Heart right ventricle (tissue), 16 donors: ENCODE results near the gene AGRP. TPM values are rescaled to one million over a fixed set of nuclear protein-coding genes. Genes with fewer than 3 reads are reported as not detected.

Experiments used
- ATAC-seq, 8 donors: fragments of 200-7000 bp; cut with Tn5 transposase; one replicate each; pipeline ENCODE4 v1.9.1; 2020; ENCODE audit warnings: mild to moderate bottlenecking in 8 of 8, moderate library complexity in 8 of 8, moderate number of reproducible peaks in 1 of 8
- DNase-seq, 2 donors: peaks; one replicate each; pipeline ENCODE4 v3.0.0-alpha.2; 2020
- H3K27ac ChIP-seq, 10 donors: fragments of 200-600 bp; sonication (generic) in 2 of 10; one replicate each; pipeline versions ENCODE4 v1.5.0 to v1.8.0; 2020 to 2022; ENCODE audit warnings: mild to moderate bottlenecking in 3 of 10
- H3K27me3 ChIP-seq, 7 donors: fragments of 200-600 bp; one replicate each; pipeline ENCODE4 v1.8.0; 2021 to 2022; ENCODE audit warnings: mild to moderate bottlenecking in 2 of 7
- H3K36me3 ChIP-seq, 9 donors: fragments of 200-600 bp; sonication (generic) in 1 of 9; one replicate each; pipeline versions ENCODE4 v1.5.0 to v1.8.0; 2020 to 2022; ENCODE audit warnings: mild to moderate bottlenecking in 2 of 9
- H3K4me1 ChIP-seq, 9 donors: fragments of 200-600 bp; sonication (generic) in 1 of 9; one replicate each; pipeline versions ENCODE4 v1.5.0 to v1.8.0; 2020 to 2022; ENCODE audit warnings: mild to moderate bottlenecking in 4 of 9
- H3K4me3 ChIP-seq, 10 donors: fragments of 200-600 bp; sonication (generic) in 2 of 10; one replicate each; pipeline versions ENCODE4 v1.5.0 to v1.8.0; 2020 to 2022; ENCODE audit warnings: mild to moderate bottlenecking in 7 of 10, moderate library complexity in 2 of 10
- H3K9me3 ChIP-seq, 11 donors: fragments of 200-600 bp in 10 of 11; sonication (generic) in 2 of 11; one replicate each; pipeline versions ENCODE4 v1.5.0 to v1.8.0; 2013 to 2022; ENCODE audit warnings: mild to moderate bottlenecking in 2 of 11, control low read depth in 1 of 11, moderate library complexity in 1 of 11
- WGBS, 2 donors: extraction: QIAGEN DNeasy Blood & Tissue Kit; methylation state at CpG; one replicate each; pipeline ENCODE4 v1.1.7; 2013; ENCODE audit warnings: inconsistent platforms in 1 of 2; 5-methylcytosine and 5-hydroxymethylcytosine counted together
- intact Hi-C, 10 donors: fragments of 100-400 bp; cut with DNase I; formaldehyde crosslinking; loops; one replicate each; pipeline versions ENCODE4 v1.11.1 to v1.14.2; 2022
- long read RNA-seq, 3 donors: library from polyadenylated mRNA; unstranded; transcript quantifications; one replicate each; pipeline ENCODE4 v2.0.0, GENCODE V29; 2020 to 2021
- polyA plus RNA-seq, 2 donors: library from polyadenylated mRNA; stranded (reverse); fragments of 200-250 nt; gene quantifications; one replicate each; pipeline ENCODE4 v1.2.3, GENCODE V29; 2013
- total RNA-seq, 10 donors: library from RNA; stranded (reverse); fragmentation: NEBNext Ultra II Directional in 3 of 10; extraction: Animal tissue kit (Norgen Biotek cat#: 25700) in 3 of 10; gene quantifications; one replicate each; pipeline versions ENCODE4 v1.2.1 to v1.2.4, GENCODE V29; 2021 to 2023
- TF ChIP-seq, protein P1 (sequence below), 9 donors: fragments of 200-600 bp; sonication (generic) in 2 of 9; IDR thresholded peaks; one replicate each; pipeline versions ENCODE4 v1.5.0 to v1.8.0; 2021 to 2022; ENCODE audit warnings: antibody characterized with exemption in 9 of 9, mild to moderate bottlenecking in 5 of 9, moderate library complexity in 1 of 9
- donor health status: Arrhythmogenic right ventricular cardiomyopathy.
- donor health status: ischemic (EF 13 %, LVEDD 7.1; RV severe dilation, severe dysfunction).
- donor health status: healthy with polysubstance abuse.
- donor health status: DM: no; HTN: yes; CAD: no.
- donor health status: DM: no; HTN: no; CAD: no.
- donor health status: ischemic (EF 25% LVEDD 6.9; RV normal size, moderate dysfunction).
- donor health status: ischemic (EF 25% LVEDD 5.7; RV mildly dilated, moderate dysfunction).
- donor health status: healthy.
- donor health status: DM: yes; HTN: yes; CAD: no.
- donor health status: Ischemic cardiomyopathy.
- donor health status: ischemic (EF 35%, LVEDD 5.7; RV mildly dilated, moderate dysfunction).
- donor health status: nonischemic (EF 11% LVEDD 7.7; RV severe dilation, severe dysfunction).
- donor health status: DM: yes; HTN: yes; CAD: no.
- donor health status: PGD.
- donor health status: ischemic (EF 29% LVEDD 5.4; RV normal size, mild dysfunction).
- donor health status: nonischemic (EF 23%, LVEDD 6.1; RV moderate dilation, normal function).

AGRP gene, protein sequence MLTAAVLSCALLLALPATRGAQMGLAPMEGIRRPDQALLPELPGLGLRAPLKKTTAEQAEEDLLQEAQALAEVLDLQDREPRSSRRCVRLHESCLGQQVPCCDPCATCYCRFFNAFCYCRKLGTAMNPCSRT
- total RNA-seq: not detected
- under 1 TPM in 1 of 2 donors, not detected in 1; 0.10 TPM for polyA plus RNA-seq
- long read RNA-seq, donor 1: 0 reads
- long read RNA-seq, donor 2: 0 reads
- long read RNA-seq, donor 3: 0 reads

DNA sequence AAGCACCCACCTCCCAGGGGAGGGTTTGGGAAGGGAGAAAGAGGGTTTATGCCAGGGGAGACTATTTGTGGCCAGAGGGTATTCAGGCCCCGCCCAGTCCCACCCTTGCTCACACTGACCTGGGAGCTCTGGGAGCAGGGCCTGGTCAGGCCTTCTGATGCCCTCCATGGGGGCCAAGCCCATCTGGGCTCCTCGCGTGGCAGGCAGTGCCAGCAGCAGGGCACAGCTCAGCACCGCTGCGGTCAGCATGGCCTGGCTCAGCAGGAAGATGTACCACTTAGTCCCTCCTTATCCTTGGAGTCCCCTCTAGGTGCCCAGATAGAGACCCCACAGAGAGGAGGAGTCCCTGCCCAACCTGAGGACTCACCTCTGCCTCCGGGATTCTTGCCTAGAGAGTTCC is at the start of gene AGRP:
Gene AGRP, minus strand, starts transcription at position 398 of the 400 bp plus-strand sequence. Its CDS starts 149 bp downstream, at position 249.
- no peak for DNase-seq
- peak within 1 kb of the TSS in 5 of 10 donors; percentile 70 to 99 (median 92) for H3K4me3 ChIP-seq

DNA sequence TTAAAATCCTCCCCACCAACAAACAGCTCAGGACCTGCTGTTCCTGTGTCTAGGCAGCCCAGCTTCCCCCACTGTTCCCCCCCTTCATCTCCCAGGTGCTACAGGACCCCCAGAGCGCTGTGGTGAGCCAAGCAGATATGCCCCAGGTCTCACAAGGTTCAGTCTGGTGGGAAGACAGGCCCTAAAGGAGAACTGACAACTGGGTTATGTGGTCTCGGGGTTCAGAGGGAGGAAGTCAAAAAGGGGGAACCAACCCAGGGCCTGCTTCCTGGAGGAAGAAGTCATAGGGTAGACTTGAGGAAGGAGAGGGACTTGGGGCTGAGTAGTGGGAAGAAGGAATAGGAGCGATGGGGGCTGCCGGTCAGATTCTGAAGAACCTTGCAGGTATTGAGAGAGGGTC is 47.9 kb upstream of the AGRP start:
- Histone ChIP-seq H3K36me3 (peaks cover 0 to 12% (median 0%) of the 10 kb centered on the region in 9 donors), H3K4me1 (peaks cover 13 to 87% (median 59%) of the 10 kb centered on the region in 9 donors)
- DNase-seq: peak in 1 of 2 donors; percentile 45

More for the DNA sequence above, at the start of gene AGRP:
- 95% methylated on average over 6 of the region's 6 CpGs for WGBS, 2 donors
- ATAC-seq: no peak
- TF ChIP-seq, protein P1, sequence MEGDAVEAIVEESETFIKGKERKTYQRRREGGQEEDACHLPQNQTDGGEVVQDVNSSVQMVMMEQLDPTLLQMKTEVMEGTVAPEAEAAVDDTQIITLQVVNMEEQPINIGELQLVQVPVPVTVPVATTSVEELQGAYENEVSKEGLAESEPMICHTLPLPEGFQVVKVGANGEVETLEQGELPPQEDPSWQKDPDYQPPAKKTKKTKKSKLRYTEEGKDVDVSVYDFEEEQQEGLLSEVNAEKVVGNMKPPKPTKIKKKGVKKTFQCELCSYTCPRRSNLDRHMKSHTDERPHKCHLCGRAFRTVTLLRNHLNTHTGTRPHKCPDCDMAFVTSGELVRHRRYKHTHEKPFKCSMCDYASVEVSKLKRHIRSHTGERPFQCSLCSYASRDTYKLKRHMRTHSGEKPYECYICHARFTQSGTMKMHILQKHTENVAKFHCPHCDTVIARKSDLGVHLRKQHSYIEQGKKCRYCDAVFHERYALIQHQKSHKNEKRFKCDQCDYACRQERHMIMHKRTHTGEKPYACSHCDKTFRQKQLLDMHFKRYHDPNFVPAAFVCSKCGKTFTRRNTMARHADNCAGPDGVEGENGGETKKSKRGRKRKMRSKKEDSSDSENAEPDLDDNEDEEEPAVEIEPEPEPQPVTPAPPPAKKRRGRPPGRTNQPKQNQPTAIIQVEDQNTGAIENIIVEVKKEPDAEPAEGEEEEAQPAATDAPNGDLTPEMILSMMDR (IDR thresholded peaks at IDR 0.05): no peak
- intact Hi-C loops: loop anchor here in 1 of 10 donors (5.0 kb wide), 1 partner anchor 39 kb away; no protein-coding TSS in a partner anchor
- Histone ChIP-seq H3K27me3 (no peaks in the 10 kb centered on the region), H3K4me1 (peaks cover 4 to 65% (median 41%) of the 10 kb centered on the region in 9 donors), H3K36me3 (peaks cover 0 to 26% (median 11%) of the 10 kb centered on the region in 9 donors), H3K9me3 (no peaks in the 10 kb centered on the region), H3K27ac (peak within 1 kb of the TSS in 8 of 10 donors; percentile 71 to 96 (median 88))

DNA sequence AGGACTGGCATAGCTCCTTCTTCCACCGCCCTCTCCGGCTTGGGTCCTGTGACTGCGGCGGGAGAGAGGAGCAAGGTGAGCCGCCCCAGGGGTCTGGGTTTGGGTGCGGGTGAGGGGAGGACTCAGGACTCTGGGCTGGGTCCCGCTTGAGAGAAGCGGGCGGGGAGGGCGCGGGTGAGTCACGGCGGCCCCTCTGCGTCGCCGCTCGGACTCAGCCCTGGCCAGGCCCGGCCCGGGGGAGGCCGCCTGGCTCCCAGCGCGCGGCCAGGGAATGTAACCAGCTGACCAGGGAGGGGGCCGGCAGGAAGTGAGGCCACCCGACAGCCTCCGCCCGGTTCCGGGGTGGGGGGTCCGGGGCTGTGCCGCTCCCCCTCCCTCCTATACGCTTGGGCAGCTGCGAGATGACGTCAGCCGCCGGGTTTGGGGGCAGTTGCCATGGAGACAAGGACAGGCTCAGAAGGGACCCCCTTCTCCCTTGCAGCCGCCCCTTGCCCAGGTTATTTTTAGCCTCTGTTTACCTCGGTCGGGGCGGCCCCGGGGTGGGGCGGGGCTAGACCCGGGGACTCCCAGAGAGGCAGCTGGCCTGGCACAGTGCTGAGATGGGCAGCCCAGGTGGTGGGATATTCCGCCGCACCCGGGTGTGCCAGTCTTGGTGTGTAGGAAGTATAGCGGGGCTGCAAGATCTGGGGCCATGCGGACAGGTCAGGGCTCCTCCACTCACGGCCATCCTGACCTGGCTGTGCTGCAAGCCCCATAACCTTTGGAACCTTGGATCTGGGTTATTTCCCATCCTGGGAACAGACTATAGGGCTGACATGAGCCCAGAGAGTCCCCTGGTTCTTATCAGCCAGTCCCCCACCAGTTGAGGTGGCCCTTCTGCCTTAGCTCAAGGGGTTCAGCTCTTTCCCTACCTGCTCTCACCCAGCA is 46.9 kb upstream of the AGRP start:
- Histone ChIP-seq H3K36me3 (peaks cover 0 to 10% (median 0%) of the 10 kb centered on the region in 9 donors), H3K27ac (peak overlapping the region; percentile 94 to 100 (median 98)), H3K27me3 (no peaks in the 10 kb centered on the region), H3K4me3 (peak overlapping the region; percentile 77 to 99 (median 95)), H3K4me1 (peaks cover 13 to 86% (median 57%) of the 10 kb centered on the region in 9 donors), H3K9me3 (no peaks in the 10 kb centered on the region)
- peak; percentile 85 to 86 for DNase-seq
- 2% methylated on average over 43 to 48 of the region's 48 CpGs for WGBS, 2 donors
- intact Hi-C loops: no loop called here
- TF ChIP-seq, protein P1 (IDR thresholded peaks at IDR 0.05): peak in 1 of 9 donors; percentile 9
- ATAC-seq: peak; percentile 82 to 92 (median 87)

More for the DNA sequence above, 47.9 kb upstream of the AGRP start:
- H3K4me3 ChIP-seq: peak overlapping the region in 6 of 10 donors; percentile 77 to 99 (median 96)
- H3K9me3 ChIP-seq: no peaks in the 10 kb centered on the region
- intact Hi-C loops: no loop called here
- TF ChIP-seq, protein P1 (IDR thresholded peaks at IDR 0.05): no peak
- no peaks in the 10 kb centered on the region for H3K27me3 ChIP-seq
- WGBS, 2 donors: 86% methylated on average over 4 of the region's 4 CpGs
- ATAC-seq: peak in 1 of 8 donors; percentile 2
- peak overlapping the region in 9 of 10 donors; percentile 94 to 100 (median 98) for H3K27ac ChIP-seq

DNA sequence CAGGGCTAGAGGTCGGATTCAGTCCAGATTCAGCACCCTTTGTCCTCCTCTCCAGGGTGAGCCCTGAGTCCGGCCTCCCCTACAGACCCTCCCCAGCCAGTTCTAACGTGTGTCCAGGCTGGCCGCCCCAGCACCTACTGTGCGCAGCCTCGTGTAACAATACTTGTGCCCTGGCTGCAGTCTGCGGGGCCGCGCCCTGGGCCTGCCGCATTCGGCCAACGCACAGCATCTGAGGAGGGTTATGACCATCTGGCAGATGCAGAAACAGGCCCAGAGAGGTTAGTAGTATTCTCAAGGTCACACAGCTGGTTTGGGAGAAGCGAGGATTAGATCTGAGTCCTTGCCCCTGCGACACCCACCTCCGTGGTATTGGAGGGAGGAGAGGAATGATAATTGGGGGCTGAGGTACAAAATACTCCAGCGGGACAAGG is 46.2 kb upstream of the AGRP start:
- no peak for DNase-seq
- WGBS, 2 donors: 3 to 5% methylated on average over 16 of the region's 16 CpGs

More for the DNA sequence above, 46.2 kb upstream of the AGRP start:
- H3K4me1 ChIP-seq: peaks cover 13 to 80% (median 55%) of the 10 kb centered on the region in 9 donors
- H3K27ac ChIP-seq: peak overlapping the region; percentile 94 to 100 (median 98)
- intact Hi-C loops: loop anchor here in 3 of 10 donors (10.0 kb wide), 2 partner anchors 315 to 405 kb away; partner anchors contain the start of genes CTRL (in 3 of the 3), PSMB10 (in 3 of the 3), CENPT (in 1 of the 3) and NUTF2 (in 1 of the 3)
- H3K36me3 ChIP-seq: peaks cover 0 to 5% (median 0%) of the 10 kb centered on the region in 9 donors
- peak overlapping the region; percentile 77 to 99 (median 95) for H3K4me3 ChIP-seq
- TF ChIP-seq, protein P1 (IDR thresholded peaks at IDR 0.05): no peak
- no peaks in the 10 kb centered on the region for H3K27me3 ChIP-seq
- no peaks in the 10 kb centered on the region for H3K9me3 ChIP-seq
- peak; percentile 2 to 42 (median 14) for ATAC-seq
